ENCODE data around the gene VAV1.

Gene VAV1

DNA sequence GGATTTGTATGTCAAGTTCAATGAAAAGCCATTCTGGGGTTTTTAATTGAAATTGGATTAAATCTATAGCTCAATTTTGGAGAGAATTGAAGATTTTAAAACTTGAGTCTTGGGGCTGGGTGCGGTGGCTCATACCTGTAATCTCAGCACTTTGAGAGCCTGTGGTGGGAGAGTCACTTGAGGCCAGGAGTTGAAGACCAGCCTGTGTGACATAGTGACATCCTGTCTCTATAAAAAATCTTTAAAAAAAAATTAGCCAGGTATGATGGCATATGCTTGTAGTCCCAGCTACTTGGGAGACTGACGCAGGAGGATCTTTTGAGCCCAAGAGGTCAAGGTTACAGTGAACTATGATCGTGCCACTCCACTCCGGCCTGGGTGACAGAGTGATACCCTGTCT, 41.2 kb downstream of the VAV1 start:
- no peak for TF ChIP-seq CTCF (IDR thresholded peaks at IDR 0.05; ENCODE audit: low read depth, low read length)
- no peak overlapping the region for H3K4me3 ChIP-seq (ENCODE audit: low read depth, low read length)

DNA sequence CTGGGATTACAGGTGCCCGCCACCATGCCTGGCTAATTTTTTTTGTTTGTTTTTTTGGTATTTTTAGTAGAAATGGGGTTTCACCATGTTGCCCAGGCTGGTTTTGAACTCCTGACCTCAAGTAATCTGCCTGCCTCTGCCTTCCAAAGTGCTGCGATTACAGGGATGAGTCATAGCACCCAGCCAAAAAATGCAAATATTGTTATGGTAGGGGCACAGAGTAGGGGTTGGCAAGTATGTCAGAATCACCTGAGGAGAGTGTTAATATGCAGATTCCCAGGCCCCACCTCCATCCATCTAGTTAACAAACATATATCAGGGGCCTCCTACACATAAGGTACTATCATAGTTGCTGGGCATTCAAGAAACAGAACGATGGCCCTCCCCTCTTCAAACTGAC, 44.7 kb downstream of the VAV1 start:
- no peak for TF ChIP-seq CTCF (IDR thresholded peaks at IDR 0.05; ENCODE audit: low read depth, low read length)
- H3K4me3 ChIP-seq (ENCODE audit: low read depth, low read length) = no peak overlapping the region

DNA sequence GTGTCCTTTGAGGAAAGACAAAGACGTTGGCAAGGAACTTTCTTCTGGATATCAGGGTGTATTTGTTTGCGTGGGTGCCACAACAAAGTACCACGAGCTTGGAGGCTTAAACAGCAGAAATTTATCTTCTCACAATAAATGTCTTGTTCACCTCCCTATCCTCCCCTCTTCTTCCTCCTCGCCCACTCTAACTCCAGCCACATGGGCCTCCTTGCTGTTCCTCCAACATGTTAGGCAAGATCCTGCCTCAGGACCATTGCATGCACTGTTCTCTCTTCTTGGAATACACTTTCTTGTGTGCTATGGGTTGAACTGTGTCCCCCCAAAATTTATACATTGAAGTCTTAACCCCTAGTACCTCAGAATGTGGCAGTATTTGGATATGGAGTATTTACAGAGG, 45.7 kb downstream of the VAV1 start:
- no peak overlapping the region for H3K4me3 ChIP-seq (ENCODE audit: low read depth, low read length)
- no peak for TF ChIP-seq CTCF (IDR thresholded peaks at IDR 0.05; ENCODE audit: low read depth, low read length)

DNA sequence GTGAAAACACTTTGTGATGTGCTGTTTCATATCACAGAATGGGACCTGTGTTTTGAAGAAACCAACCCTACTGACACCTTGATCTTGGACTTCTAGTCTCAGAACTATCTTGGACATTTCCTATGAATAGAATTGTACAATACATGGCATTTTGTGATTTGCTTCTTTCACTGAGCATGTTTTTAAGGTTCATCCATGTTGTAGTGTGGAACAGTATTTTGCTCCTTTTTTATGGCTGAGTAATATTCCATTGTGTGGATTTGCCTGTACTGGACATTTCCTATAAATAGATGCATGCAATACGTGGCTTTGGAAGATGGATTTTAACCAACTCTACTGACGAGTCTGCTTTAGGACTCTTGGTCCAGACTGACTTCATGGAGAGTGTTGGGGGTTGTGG, 46.8 kb downstream of the VAV1 start:
- H3K4me3 ChIP-seq (ENCODE audit: low read depth, low read length) = no peak overlapping the region
- TF ChIP-seq CTCF (IDR thresholded peaks at IDR 0.05; ENCODE audit: low read depth, low read length) = no peak

DNA sequence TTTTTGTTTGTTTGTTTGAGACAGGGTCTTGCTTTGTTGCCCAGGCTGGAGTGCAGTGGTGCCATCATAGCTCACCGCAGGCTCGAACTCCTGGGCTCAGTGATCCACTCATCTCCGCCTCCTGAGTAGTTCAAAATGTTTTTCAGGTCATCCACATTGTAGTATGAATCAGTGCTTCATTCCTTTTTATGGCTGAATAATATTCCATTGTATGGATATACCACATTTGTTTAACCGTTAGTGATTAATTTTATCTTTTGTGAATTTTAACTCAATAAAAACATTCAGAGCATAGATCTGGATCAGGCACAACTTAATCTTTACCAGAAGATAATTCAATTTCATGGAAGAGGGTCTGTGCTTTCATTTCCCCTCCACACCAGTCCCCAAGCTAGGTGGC, 47.7 kb downstream of the VAV1 start:
- H3K4me3 ChIP-seq (ENCODE audit: low read depth, low read length) = no peak overlapping the region
- no peak for TF ChIP-seq CTCF (IDR thresholded peaks at IDR 0.05; ENCODE audit: low read depth, low read length)

GRCh38 chr19:6821639-6822310, 49.3 kb downstream of the VAV1 start:
- TF ChIP-seq CTCF (IDR thresholded peaks at IDR 0.05; ENCODE audit: low read depth, low read length) = no peak
- H3K4me3 ChIP-seq (ENCODE audit: low read depth, low read length) = no peak overlapping the region

DNA sequence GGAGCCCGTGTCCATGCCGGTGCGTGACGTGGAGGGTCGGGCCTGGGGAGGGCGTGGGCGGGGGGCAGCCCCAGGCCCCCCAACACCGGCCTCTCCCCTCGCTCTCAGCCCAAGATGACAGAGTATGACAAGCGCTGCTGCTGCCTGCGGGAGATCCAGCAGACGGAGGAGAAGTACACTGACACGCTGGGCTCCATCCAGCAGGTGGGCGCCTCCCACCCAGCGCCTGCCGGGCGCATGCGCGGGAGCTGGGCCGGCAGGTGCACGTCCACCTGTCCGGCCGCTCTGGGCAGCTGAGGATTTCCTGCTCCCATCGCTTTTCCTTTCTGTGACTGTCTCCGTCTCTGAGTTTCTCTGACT, 49.8 kb downstream of the VAV1 start:
- no peak for TF ChIP-seq CTCF (IDR thresholded peaks at IDR 0.05; ENCODE audit: low read depth, low read length)
- H3K4me3 ChIP-seq (ENCODE audit: low read depth, low read length) = no peak overlapping the region

All from WI38 (cell line).